ENCODE results near the gene FBXL7.

- TF ChIP-seq CTCF (IDR thresholded peaks at IDR 0.05; ENCODE audit: low read depth, low read length): no peak
- TF ChIP-seq MAX (IDR thresholded peaks at IDR 0.05; ENCODE audit: low read depth, low read length): no peak
- no peak for TF ChIP-seq POLR2A (IDR thresholded peaks at IDR 0.05; ENCODE audit: extremely low read depth, insufficient read length)
- TF ChIP-seq MYC (IDR thresholded peaks at IDR 0.05; ENCODE audit: low read depth, low read length): no peak
Observed at GRCh38 chr5:15611008-15611407, 111.0 kb downstream of the FBXL7 start.

Data from NB4 (cell line).